ENCODE results near the gene CDH24. TPM values are rescaled to one million over a fixed set of nuclear protein-coding genes. Genes with fewer than 3 reads are reported as not detected.

The CDH24 gene
- 11.1 and 13.8 TPM in 2 replicates for total RNA-seq

DNA sequence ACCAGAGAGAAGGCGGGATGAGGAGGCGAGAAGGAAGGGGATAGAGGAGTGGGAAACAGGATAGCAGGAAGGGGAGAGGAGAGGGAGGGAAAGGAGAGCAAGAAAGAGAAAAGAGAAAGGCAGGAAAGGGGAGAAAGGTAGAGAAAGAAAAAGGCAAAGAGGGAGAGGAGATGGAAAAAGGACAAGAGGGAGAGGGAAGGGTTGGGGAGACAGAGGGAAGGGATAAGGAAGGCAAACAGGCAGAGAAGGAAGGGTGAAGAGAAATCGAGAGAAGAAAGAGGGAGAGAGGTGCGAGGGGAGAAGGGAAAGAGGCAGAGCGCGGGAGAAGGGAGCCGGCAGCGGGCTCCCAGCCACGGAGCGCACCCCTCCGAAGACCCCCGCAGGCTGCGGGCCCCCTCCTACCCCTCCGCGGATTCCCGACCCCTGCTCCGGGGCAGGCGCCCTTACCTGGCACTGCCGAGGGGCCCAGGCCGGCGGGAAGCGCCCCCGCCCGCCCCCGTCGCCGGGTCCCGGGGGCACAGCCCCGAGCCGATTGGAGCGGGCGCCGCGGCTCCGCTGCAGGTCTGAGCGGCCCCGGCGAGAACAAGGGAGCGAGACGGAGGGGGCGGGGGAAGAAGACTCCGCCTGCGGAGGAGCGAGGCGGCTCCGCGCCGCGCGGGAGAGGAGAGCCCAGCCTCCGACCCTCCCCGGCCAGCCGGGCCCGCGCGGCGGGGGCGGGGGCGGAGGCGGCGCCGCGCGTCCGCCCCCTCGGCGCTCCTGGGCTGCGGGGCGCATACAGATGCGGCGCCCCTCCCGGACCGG, at the start of gene CDH24:
Gene CDH24, minus strand, starts transcription at position 565 of the 801 bp plus-strand sequence. CDS start 1,787 bp downstream, outside the sequence.

GRCh38 chr14:23104591-23105347, 47.4 kb upstream of the CDH24 start, which contains the start of gene CIROP:
Gene CIROP, minus strand, starts transcription at chr14:23104989. Its CDS starts 69 bp downstream, at chr14:23104920.

GRCh38 chr14:23095196-23096108, 38.1 kb upstream of the CDH24 start, which contains the start of gene C14orf119:
Gene C14orf119, plus strand, starts transcription at chr14:23095505. Its CDS starts 2,154 bp downstream, at chr14:23097659.

GRCh38 chr14:23094666-23095195, 37.4 kb upstream of the CDH24 start, which contains the start of gene ACIN1:
Gene ACIN1, minus strand, starts transcription at chr14:23095136. Its CDS starts 24 bp downstream, at chr14:23095112.

DNA sequence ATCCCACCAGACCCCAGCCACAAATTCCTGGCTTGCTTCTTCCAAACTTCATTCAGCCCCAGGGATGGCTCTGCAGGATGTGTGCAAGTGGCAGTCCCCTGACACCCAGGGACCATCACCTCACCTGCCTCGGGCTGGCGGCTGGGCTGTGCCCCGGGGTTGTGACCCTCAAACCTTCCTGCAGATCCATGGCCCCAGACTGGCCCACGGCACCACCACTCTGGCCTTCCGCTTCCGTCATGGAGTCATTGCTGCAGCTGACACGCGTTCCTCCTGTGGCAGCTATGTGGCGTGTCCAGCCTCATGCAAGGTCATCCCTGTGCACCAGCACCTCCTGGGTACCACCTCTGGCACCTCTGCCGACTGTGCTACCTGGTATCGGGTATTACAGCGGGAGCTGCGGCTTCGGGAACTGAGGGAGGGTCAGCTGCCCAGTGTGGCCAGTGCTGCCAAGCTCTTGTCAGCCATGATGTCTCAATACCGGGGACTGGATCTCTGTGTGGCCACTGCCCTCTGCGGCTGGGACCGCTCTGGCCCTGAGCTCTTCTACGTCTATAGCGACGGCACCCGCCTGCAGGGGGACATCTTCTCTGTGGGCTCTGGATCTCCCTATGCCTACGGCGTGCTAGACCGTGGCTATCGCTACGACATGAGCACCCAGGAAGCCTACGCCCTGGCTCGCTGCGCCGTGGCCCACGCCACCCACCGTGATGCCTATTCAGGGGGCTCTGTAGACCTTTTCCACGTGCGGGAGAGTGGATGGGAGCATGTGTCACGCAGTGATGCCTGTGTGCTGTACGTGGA, 15.0 kb downstream of the CDH24 start, which contains the start of gene PSMB11:
Gene PSMB11, plus strand, starts transcription at position 51 of the 804 bp plus-strand sequence. Its CDS starts 14 bp downstream, at position 65.

DNA sequence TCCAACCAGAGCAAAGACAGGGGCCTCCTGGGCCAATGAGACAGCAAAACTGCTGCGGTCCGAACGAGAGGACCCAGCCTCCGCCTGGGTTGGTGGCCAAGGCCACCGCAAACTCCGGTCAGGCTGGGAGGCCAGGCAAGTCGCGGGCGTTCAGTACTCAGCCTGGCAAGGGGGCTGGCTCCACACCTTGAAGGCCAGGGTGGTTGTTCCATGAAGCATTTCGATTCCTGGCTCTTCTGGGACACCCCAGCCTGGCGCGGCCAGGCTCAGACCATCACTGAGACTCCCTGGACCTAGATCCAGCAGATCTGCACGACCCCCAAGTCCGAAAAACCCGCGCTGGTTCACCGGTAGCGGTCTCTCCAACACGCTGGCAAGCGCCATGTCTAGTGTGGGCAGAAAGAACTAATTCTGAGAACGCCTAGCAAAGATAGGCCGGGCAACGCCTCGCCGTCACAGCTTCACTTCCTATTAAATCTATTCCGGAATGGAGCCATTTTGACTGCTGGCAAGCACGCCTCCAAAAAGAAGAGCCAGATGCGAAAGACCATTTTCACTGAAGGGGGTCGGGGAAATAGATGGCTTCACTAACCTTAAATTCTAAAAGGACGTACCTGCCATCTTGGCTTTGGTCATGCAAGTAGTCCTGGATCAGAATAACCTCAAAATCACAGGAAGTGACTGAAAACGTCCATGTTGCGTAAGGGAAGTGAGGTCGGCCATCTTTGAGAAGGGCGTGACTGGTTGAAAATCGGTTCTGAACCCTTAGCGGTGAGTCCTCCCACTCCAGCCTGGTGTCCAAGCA, 22.6 kb downstream of the CDH24 start, which contains the start of gene PSMB5:
Gene PSMB5, minus strand, starts transcription at position 403 of the 805 bp plus-strand sequence. Its CDS starts 19 bp downstream, at position 384.

DNA sequence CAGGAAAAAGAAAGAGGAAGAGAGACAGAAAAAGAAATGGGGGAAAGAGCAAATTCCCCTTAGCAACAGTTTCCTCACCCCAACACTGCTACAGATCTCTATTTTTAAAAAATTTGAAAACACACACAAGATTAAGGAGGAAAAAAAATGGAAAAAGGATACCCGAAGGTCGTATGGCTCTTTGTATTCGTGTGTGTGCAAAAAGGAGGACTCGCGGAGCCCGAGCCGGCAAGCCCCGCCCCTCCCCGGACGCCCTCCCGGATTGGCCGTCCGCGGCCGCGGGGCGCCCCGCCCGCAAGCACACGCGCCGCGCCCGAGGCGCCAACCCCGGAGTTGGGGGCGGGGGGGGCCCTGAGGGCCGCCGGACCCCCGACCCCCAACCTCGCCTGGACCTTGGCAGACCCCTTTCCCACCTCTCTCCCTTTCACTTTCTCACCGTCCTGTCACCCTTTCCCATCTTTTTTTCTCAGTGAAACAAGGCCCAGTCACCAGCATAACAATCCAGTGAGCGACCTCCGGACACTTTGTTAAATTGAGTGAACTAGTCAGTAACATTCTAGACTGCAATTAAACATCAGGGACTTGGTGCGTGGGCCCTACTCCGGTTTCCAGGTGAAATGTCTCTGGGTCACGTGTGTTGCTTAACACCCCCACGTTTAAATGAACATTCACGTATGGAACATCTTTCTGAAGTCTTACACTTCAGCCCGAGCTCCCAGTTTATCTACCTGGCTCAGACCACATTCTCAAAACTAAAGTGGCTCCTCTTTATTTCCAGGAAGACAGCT, 47.2 kb downstream of the CDH24 start, which contains the start of gene C14orf93:
Gene C14orf93, minus strand, starts transcription at position 205 of the 788 bp plus-strand sequence. CDS start 11,120 bp downstream, outside the sequence.

Other genes starting within 250 kb of the CDH24 start
- gene SLC7A7, start 242.1 kb downstream of the CDH24 start, total RNA-seq = 3.4 and 30.9 TPM in 2 replicates
- gene MRPL52, start 227.6 kb downstream of the CDH24 start, total RNA-seq = 66.7 and 133 TPM in 2 replicates
- gene MMP14, start 220.9 kb downstream of the CDH24 start, total RNA-seq = 389 and 526 TPM in 2 replicates
- gene LRP10, start 185.8 kb downstream of the CDH24 start, total RNA-seq = 122 and 211 TPM in 2 replicates
- gene REM2, start 174.3 kb downstream of the CDH24 start, total RNA-seq = 0.33 and 0.38 TPM in 2 replicates
- 54.6 and 60.3 TPM in 2 replicates for gene RBM23, start 138.4 kb downstream of the CDH24 start, total RNA-seq
- 58.3 and 102 TPM in 2 replicates for gene PRMT5, start 128.1 kb downstream of the CDH24 start, total RNA-seq
- 61.6 and 92.7 TPM in 2 replicates for gene HAUS4, start 100.4 kb downstream of the CDH24 start, total RNA-seq
- 79.4 and 123 TPM in 2 replicates for gene AJUBA, start 75.0 kb downstream of the CDH24 start, total RNA-seq
- gene C14orf93, start 47.4 kb downstream of the CDH24 start, total RNA-seq = 6.2 and 18.6 TPM in 2 replicates
- 269 and 351 TPM in 2 replicates for gene PSMB5, start 22.6 kb downstream of the CDH24 start, total RNA-seq
- gene PSMB11, start 15.3 kb downstream of the CDH24 start, total RNA-seq = not detected in 2 replicates
- 55.4 and 55.8 TPM in 2 replicates for gene ACIN1, start 37.6 kb upstream of the CDH24 start, total RNA-seq
- gene C14orf119, start 38.0 kb upstream of the CDH24 start, total RNA-seq = 44.7 and 47.3 TPM in 2 replicates
- gene CIROP, start 47.5 kb upstream of the CDH24 start, total RNA-seq = not detected in 2 replicates
- gene CEBPE, start 61.7 kb upstream of the CDH24 start, total RNA-seq = not detected in 2 replicates
- gene SLC7A8, start 126.1 kb upstream of the CDH24 start, total RNA-seq = 0.98 and 7.2 TPM in 2 replicates
- not detected in 2 replicates for gene RNF212B, start 180.4 kb upstream of the CDH24 start, total RNA-seq
- 9.1 and 11.1 TPM in 2 replicates for gene HOMEZ, start 228.6 kb upstream of the CDH24 start, total RNA-seq
- 0.98 and 3.2 TPM in 2 replicates for gene PPP1R3E, start 245.3 kb upstream of the CDH24 start, total RNA-seq
- gene BCL2L2, start 249.3 kb upstream of the CDH24 start, total RNA-seq = 13.5 and 15.5 TPM in 2 replicates